Lung (tissue), 12 donors: ENCODE data around the gene DEFB132. TPM values are rescaled to one million over a fixed set of nuclear protein-coding genes. Genes with fewer than 3 reads are reported as not detected.

Source experiments
- ATAC-seq: fragments of 200-7000 bp; cut with Tn5 transposase; one replicate; pipeline ENCODE4 v1.9.1; 2020; ENCODE audit warnings: moderate number of reproducible peaks; ENCODE audit not compliant: insufficient read depth, low FRiP score
- DNase-seq, 3 donors: peaks; one replicate each; pipeline ENCODE4 v3.0.0-alpha.2; 2013 to 2017
- H3K27ac ChIP-seq, 2 donors: one replicate each; pipeline ENCODE4 v1.5.1; 2013; ENCODE audit warnings: mild to moderate bottlenecking in 2 of 2, moderate library complexity in 2 of 2, control low read depth in 1 of 2, inconsistent platforms in 1 of 2, low read depth in 1 of 2, low read length in 1 of 2
- H3K27me3 ChIP-seq, 3 donors: one replicate each; pipeline ENCODE4 v1.5.1; 2013; ENCODE audit warnings: low read length in 2 of 3; ENCODE audit not compliant: control insufficient read depth in 3 of 3, insufficient read depth in 3 of 3
- H3K36me3 ChIP-seq, 4 donors: one replicate each; pipeline ENCODE4 v1.5.1; 2013; ENCODE audit warnings: low read length in 4 of 4, mild to moderate bottlenecking in 1 of 4, moderate library complexity in 1 of 4; ENCODE audit not compliant: control insufficient read depth in 4 of 4, insufficient read depth in 4 of 4
- H3K4me1 ChIP-seq, 5 donors: one replicate each; pipeline ENCODE4 v1.5.1; 2013; ENCODE audit warnings: low read length in 5 of 5, mild to moderate bottlenecking in 2 of 5, moderate library complexity in 1 of 5; ENCODE audit not compliant: control insufficient read depth in 5 of 5, insufficient read depth in 5 of 5
- H3K4me3 ChIP-seq: one replicate; pipeline ENCODE4 v1.5.1; 2013; ENCODE audit warnings: mild to moderate bottlenecking, control low read depth, moderate library complexity
- H3K9ac ChIP-seq, 2 donors: one replicate each; pipeline ENCODE4 v1.5.1; 2013; ENCODE audit warnings: low read length in 2 of 2, control low read depth in 1 of 2; ENCODE audit not compliant: insufficient read depth in 1 of 2
- H3K9me3 ChIP-seq, 4 donors: one replicate each; pipeline ENCODE4 v1.5.1; 2013; ENCODE audit warnings: low read length in 3 of 4, mild to moderate bottlenecking in 1 of 4, moderate library complexity in 1 of 4; ENCODE audit not compliant: control insufficient read depth in 4 of 4, insufficient read depth in 3 of 4
- WGBS, 2 donors: extraction: QIAGEN DNeasy Blood & Tissue Kit; methylation state at CpG; one replicate each; pipeline ENCODE4 v1.1.7; 2013; 5-methylcytosine and 5-hydroxymethylcytosine counted together
- polyA plus RNA-seq, 2 donors: library from polyadenylated mRNA; stranded (reverse); fragments of 200-250 nt; gene quantifications; one replicate each; pipeline ENCODE4 v1.2.1, GENCODE V29; 2013
- total RNA-seq, 2 donors: library from RNA; depleted of rRNA in 1 of 2; stranded (reverse); fragments of >200 nt in 1 of 2; gene quantifications; one replicate each; pipeline ENCODE4 v1.2.1, GENCODE V29; 2014 to 2021
- TF ChIP-seq, protein P1 (sequence below): IDR thresholded peaks from 2 replicates; pipeline ENCODE4 v1.5.1; 2012; ENCODE audit warnings: mild to moderate bottlenecking; ENCODE audit errors: control extremely low read depth, extremely low read depth
- donor health status: control.
- donor health status: control.
- donor health status: Bipolar disorder and iron deficiency.
- donor health status: healthy.
- donor health status: DM: yes; HTN: yes; CAD: no.

Gene DEFB132
- total and polyA plus RNA-seq, 4 donors: not detected

- no peak overlapping the region for H3K4me3 ChIP-seq
- ATAC-seq: no peak
- no peak overlapping the region for H3K27ac ChIP-seq
- H3K9me3 ChIP-seq: no peaks in the 10 kb centered on the region
- TF ChIP-seq, protein P1, sequence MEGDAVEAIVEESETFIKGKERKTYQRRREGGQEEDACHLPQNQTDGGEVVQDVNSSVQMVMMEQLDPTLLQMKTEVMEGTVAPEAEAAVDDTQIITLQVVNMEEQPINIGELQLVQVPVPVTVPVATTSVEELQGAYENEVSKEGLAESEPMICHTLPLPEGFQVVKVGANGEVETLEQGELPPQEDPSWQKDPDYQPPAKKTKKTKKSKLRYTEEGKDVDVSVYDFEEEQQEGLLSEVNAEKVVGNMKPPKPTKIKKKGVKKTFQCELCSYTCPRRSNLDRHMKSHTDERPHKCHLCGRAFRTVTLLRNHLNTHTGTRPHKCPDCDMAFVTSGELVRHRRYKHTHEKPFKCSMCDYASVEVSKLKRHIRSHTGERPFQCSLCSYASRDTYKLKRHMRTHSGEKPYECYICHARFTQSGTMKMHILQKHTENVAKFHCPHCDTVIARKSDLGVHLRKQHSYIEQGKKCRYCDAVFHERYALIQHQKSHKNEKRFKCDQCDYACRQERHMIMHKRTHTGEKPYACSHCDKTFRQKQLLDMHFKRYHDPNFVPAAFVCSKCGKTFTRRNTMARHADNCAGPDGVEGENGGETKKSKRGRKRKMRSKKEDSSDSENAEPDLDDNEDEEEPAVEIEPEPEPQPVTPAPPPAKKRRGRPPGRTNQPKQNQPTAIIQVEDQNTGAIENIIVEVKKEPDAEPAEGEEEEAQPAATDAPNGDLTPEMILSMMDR: no peak
- peaks cover 0 to 3% (median 0%) of the 10 kb centered on the region in 4 donors for H3K36me3 ChIP-seq
- H3K4me1 ChIP-seq: peaks cover under 1 to 36% (median 10%) of the 10 kb centered on the region in 5 donors
- 93 to 94% methylated on average over 5 of the region's 5 CpGs for WGBS, 2 donors
- DNase-seq: no peak
- no peaks in the 10 kb centered on the region for H3K27me3 ChIP-seq
- no peak overlapping the region for H3K9ac ChIP-seq
Observed at GRCh38 chr20:294602-295001, 37.1 kb downstream of the DEFB132 start.

DNA sequence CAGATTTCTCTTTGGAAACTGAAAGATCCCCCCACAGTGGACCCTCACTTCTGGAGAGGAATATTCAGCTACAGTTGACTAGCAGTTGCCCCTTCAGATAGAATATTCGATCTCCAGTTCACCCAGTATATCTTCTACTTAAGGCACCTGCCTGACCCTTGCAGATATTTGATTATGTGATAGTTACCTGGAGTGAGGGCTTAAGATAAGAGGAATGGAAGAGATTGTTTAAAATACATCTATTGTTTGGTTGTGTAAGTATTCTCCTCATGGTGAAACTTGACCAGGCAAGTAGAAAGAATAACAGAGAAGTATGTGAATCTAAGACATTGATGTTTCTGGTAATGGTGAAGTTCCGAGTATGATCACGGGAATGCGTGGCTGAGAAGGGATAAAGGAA lies 38.3 kb downstream of the DEFB132 start:
- Histone ChIP-seq H3K9ac (no peak overlapping the region), H3K9me3 (no peaks in the 10 kb centered on the region), H3K27ac (no peak overlapping the region), H3K4me1 (peaks cover 4 to 42% (median 21%) of the 10 kb centered on the region in 5 donors), H3K36me3 (peaks cover 0 to 6% (median 2%) of the 10 kb centered on the region in 4 donors), H3K27me3 (no peaks in the 10 kb centered on the region), H3K4me3 (no peak overlapping the region)
- DNase-seq (no peak), ATAC-seq (no peak)
- 86 to 87% methylated on average over 4 of the region's 4 CpGs for WGBS, 2 donors
- TF ChIP-seq, protein P1: no peak

DNA sequence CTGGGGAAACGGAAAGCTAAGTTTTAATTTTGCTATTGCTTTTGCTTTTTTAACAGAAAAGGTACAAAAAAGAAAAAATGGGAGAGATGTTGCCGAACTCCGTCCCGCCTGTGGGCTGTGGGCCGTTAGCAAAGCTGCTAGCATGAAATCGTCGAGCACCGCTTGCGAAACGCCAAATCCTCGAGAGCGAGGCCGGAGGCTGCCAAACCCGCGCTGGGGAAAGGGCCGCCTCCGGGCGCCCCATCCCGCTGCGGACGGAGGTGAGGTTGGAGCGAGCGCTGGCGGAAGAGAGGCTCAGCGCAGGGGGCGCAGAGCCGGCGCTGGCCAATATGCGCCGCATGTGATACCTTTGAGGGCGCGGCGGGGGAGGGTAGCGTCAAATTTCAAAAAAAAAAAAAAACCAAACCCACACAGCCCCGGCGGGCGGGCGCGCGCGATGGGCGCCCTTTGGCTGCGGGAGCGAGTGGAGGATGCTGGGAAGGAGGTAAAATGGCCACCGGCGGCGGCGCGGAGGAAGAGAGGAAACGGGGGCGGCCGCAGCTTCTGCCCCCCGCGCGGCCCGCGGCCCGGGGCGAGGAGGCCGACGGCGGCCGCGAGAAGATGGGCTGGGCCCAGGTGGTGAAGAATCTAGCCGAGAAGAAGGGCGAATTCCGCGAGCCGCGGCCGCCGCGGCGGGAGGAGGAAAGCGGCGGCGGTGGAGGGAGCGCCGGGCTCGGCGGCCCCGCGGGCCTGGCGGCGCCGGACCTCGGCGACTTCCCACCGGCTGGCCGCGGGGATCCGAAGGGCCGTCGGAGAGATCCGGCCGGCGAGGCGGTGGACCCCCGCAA lies 39.8 kb downstream of the DEFB132 start, which contains the start of gene ZCCHC3:
Gene ZCCHC3, plus strand, starts transcription at position 473 of the 827 bp plus-strand sequence. Its CDS starts 17 bp downstream, at position 490.
- TF ChIP-seq, protein P1: no peak
- Histone ChIP-seq H3K9ac (peak within 1 kb of the TSS; percentile 87 to 94), H3K4me3 (peak within 1 kb of the TSS; percentile 91), H3K4me1 (peaks cover 12 to 43% (median 25%) of the 10 kb centered on the region in 5 donors), H3K36me3 (peaks cover 0 to 6% (median 6%) of the 10 kb centered on the region in 4 donors), H3K27me3 (no peaks in the 10 kb centered on the region), H3K9me3 (no peaks in the 10 kb centered on the region), H3K27ac (peak within 1 kb of the TSS; percentile 95 to 98)
- DNase-seq (peak; percentile 97 to 99 (median 98)), ATAC-seq (peak; percentile 90)
- 0% methylated on average over 57 to 99 of the region's 99 CpGs for WGBS, 2 donors
